Smooth muscle cell (in vitro differentiated cells): ENCODE data around the gene LYRM4. TPM values are rescaled to one million over a fixed set of nuclear protein-coding genes. Genes with fewer than 3 reads are reported as not detected.

Source experiments
- DNase-seq: peaks from one replicate; lab custom pipeline; 2025; ENCODE audit not compliant: unreplicated experiment; lab: John Stamatoyannopoulos, UW
- H2AFZ ChIP-seq: fragments of 200-600 bp; sonication (generic); 2 replicates; pipeline ENCODE4 v1.6.0; 2016; ENCODE audit warnings: antibody characterized with exemption, low read depth, mild to moderate bottlenecking
- H3F3A ChIP-seq: fragments of 200-600 bp; sonication (generic); 2 replicates; pipeline ENCODE4 v1.6.0; 2017; ENCODE audit warnings: antibody characterized with exemption, low read depth
- H3K27ac ChIP-seq: fragments of 200-600 bp; sonication (generic); 2 replicates; pipeline ENCODE4 v1.5.1; 2016; ENCODE audit warnings: low read depth, mild to moderate bottlenecking
- H3K27me3 ChIP-seq: fragments of 200-600 bp; sonication (generic); 2 replicates; pipeline ENCODE4 v1.6.1; 2016; ENCODE audit warnings: low read depth, mild to moderate bottlenecking
- H3K36me3 ChIP-seq: fragments of 200-600 bp; sonication (generic); 2 replicates; pipeline ENCODE4 v1.5.1; 2016; ENCODE audit warnings: low read depth
- H3K4me1 ChIP-seq: fragments of 200-600 bp; sonication (generic); 2 replicates; pipeline ENCODE4 v1.5.1; 2016; ENCODE audit warnings: low read depth
- H3K4me2 ChIP-seq: fragments of 200-600 bp; sonication (generic); 2 replicates; pipeline ENCODE4 v1.6.0; 2016; ENCODE audit warnings: mild to moderate bottlenecking
- H3K4me3 ChIP-seq: fragments of 200-600 bp; sonication (generic); 2 replicates; pipeline ENCODE4 v1.5.1; 2016; ENCODE audit warnings: mild to moderate bottlenecking
- H3K79me2 ChIP-seq: fragments of 200-600 bp; sonication (generic); 2 replicates; pipeline ENCODE4 v1.6.0; 2016; ENCODE audit warnings: low read depth, mild to moderate bottlenecking
- H3K9ac ChIP-seq: fragments of 200-600 bp; sonication (generic); 2 replicates; pipeline ENCODE4 v1.6.0; 2016; ENCODE audit warnings: low read depth
- H3K9me3 ChIP-seq: fragments of 200-600 bp; sonication (generic); replicated peaks from 2 replicates; pipeline ENCODE4 v1.5.1; 2016; ENCODE audit warnings: low read depth
- H4K20me1 ChIP-seq: fragments of 200-600 bp; sonication (generic); 2 replicates; pipeline ENCODE4 v1.6.0; 2016; ENCODE audit warnings: low read depth
- WGBS: methylation state at CpG from one replicate; pipeline ENCODE4 v1.1.7; 2016; ENCODE audit warnings: low lambda C conversion rate; 5-methylcytosine and 5-hydroxymethylcytosine counted together
- polyA plus RNA-seq: library from polyadenylated mRNA; unstranded; fragments of >200 nt; fragmentation: Nextera tagmentation; extraction: Ambion mirVana; gene quantifications from 2 replicates; pipeline ENCODE4 v1.2.1, GENCODE V29; 2016
- total RNA-seq: library from RNA; depleted of rRNA; stranded (reverse); fragments of >200 nt; gene quantifications from 2 replicates; pipeline ENCODE4 v1.2.3, GENCODE V29; 2014
- TF ChIP-seq, protein P1 (sequence below): fragments of 200-600 bp; sonication (generic); IDR thresholded peaks from 2 replicates; pipeline ENCODE4 v1.5.1; 2017; ENCODE audit warnings: borderline replicate concordance, mild to moderate bottlenecking, antibody characterized with exemption; ENCODE audit not compliant: insufficient read depth, poor library complexity, severe bottlenecking

The LYRM4 gene
- total and polyA plus RNA-seq, 2 experiments from 2014 or later, result 26.1 to 27.1 TPM

DNA sequence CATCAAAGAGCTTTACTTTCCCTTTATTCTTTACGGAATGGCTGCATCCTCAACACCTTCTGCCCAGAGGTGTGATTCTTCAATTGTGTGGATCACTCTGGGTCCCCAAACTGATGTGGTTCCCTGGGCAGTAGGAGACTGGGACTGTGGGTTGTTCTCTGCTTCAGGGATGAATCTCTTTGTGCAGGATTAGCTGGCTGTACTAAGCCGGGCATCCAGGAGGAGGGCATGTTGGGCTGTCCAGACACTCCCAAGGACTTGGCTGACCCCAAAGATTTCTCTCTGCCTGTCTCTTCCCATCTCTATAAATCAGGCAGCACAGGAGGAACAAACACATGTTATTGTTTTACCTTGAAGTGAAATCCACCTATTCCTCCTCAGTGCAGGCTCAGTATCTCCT is 15.8 kb upstream of the LYRM4 start:
- H3K36me3 ChIP-seq, result no peaks in the 10 kb centered on the region
- H3F3A ChIP-seq, result no peaks in the 10 kb centered on the region
- no peaks in the 10 kb centered on the region for H3K27me3 ChIP-seq
- no peak overlapping the region for H3K4me2 ChIP-seq
- H3K9ac ChIP-seq, result no peak overlapping the region
- no peak overlapping the region for H2AFZ ChIP-seq
- WGBS, result 84% methylated on average over 2 of the region's 2 CpGs
- TF ChIP-seq, protein P1, sequence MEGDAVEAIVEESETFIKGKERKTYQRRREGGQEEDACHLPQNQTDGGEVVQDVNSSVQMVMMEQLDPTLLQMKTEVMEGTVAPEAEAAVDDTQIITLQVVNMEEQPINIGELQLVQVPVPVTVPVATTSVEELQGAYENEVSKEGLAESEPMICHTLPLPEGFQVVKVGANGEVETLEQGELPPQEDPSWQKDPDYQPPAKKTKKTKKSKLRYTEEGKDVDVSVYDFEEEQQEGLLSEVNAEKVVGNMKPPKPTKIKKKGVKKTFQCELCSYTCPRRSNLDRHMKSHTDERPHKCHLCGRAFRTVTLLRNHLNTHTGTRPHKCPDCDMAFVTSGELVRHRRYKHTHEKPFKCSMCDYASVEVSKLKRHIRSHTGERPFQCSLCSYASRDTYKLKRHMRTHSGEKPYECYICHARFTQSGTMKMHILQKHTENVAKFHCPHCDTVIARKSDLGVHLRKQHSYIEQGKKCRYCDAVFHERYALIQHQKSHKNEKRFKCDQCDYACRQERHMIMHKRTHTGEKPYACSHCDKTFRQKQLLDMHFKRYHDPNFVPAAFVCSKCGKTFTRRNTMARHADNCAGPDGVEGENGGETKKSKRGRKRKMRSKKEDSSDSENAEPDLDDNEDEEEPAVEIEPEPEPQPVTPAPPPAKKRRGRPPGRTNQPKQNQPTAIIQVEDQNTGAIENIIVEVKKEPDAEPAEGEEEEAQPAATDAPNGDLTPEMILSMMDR, result no peak
- no peak overlapping the region for H3K4me3 ChIP-seq
- H3K4me1 ChIP-seq, result peaks cover 8% of the 10 kb centered on the region
- H4K20me1 ChIP-seq, result peaks cover 6% of the 10 kb centered on the region
- H3K79me2 ChIP-seq, result peaks cover 41% of the 10 kb centered on the region
- H3K27ac ChIP-seq, result no peak overlapping the region
- no peaks in the 10 kb centered on the region for H3K9me3 ChIP-seq
- no peak for DNase-seq

DNA sequence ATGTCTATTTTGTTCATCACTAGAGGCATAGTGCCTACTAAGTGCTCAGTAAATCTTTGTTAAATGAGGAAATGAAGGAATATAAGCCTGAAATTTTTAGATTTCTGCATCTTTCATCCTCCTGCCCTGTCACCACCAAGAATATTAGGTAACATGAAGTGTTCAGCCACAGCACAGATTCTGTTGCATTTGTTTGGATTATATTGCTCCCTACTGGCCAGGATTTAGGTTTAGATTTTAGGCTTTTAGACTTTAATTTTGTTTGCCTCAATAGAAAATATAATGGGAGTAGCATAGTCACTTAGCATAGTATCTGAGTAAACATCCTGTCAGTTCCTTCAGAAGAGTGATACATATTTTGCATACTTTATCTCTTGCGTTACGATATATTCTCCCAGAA is 14.7 kb upstream of the LYRM4 start:
- H3K4me1 ChIP-seq, result peaks cover 8% of the 10 kb centered on the region
- no peaks in the 10 kb centered on the region for H3K9me3 ChIP-seq
- H3K4me3 ChIP-seq, result no peak overlapping the region
- H3K4me2 ChIP-seq, result no peak overlapping the region
- peak overlapping the region; percentile 61 for H3K27ac ChIP-seq
- no peaks in the 10 kb centered on the region for H3F3A ChIP-seq
- H3K36me3 ChIP-seq, result no peaks in the 10 kb centered on the region
- peaks cover 33% of the 10 kb centered on the region for H3K79me2 ChIP-seq
- TF ChIP-seq, protein P1, result no peak
- no peak for DNase-seq
- no peaks in the 10 kb centered on the region for H3K27me3 ChIP-seq
- H2AFZ ChIP-seq, result no peak overlapping the region
- peaks cover 3% of the 10 kb centered on the region for H4K20me1 ChIP-seq
- H3K9ac ChIP-seq, result no peak overlapping the region
- 98% methylated on average over 2 of the region's 2 CpGs for WGBS

DNA sequence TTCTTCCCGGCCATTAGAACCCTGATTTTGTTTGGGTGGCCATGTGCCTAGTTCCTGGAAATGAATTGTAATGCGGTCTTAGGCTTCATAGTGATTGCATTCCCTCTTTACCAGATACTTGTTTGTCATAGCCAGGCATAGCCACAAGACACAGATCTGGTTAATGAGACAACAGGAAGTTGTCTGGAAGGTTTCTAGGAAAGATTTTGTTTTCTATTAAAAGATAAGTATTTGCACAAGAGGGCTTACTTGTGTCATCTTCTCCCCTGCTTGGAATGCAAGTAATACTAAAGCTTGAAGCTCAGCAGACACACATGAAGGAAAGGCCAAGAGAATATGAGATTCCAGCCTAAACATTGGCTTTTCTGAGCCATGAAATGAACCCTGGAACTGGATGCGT is 13.5 kb upstream of the LYRM4 start:
- no peak overlapping the region for H3K4me3 ChIP-seq
- H4K20me1 ChIP-seq, result no peaks in the 10 kb centered on the region
- no peak overlapping the region for H3K9ac ChIP-seq
- no peaks in the 10 kb centered on the region for H3F3A ChIP-seq
- peaks cover 8% of the 10 kb centered on the region for H3K4me1 ChIP-seq
- H3K27me3 ChIP-seq, result no peaks in the 10 kb centered on the region
- no peak overlapping the region for H2AFZ ChIP-seq
- no peaks in the 10 kb centered on the region for H3K36me3 ChIP-seq
- 50% methylated on average over 3 of the region's 3 CpGs for WGBS
- peak overlapping the region; percentile 61 for H3K27ac ChIP-seq
- no peak overlapping the region for H3K4me2 ChIP-seq
- H3K9me3 ChIP-seq, result no peaks in the 10 kb centered on the region
- H3K79me2 ChIP-seq, result peaks cover 25% of the 10 kb centered on the region
- TF ChIP-seq, protein P1, result no peak
- no peak for DNase-seq

DNA sequence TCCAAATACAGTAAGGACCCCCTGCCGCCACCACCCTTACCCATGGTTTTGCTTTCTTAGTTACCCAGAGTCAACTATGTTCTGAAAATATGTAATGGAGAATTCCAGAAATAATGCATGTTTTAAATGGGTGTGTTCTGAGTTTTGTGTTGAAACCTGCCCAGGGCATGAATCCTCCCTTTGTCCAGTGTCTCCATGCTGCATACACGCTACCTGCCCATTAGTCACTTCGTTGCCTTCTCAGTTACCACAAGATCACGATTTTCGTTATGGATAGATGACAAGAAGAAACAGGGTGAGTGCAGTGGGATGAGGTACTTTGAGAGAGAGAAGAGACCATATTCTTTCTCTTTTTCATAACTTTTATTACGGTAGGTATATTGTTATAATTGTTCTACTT is 11.2 kb upstream of the LYRM4 start:
- Histone ChIP-seq H3K4me1 (peaks cover 5% of the 10 kb centered on the region), H2AFZ (no peak overlapping the region), H3K4me3 (no peak overlapping the region), H3K79me2 (peaks cover 18% of the 10 kb centered on the region), H3F3A (no peaks in the 10 kb centered on the region), H3K27me3 (no peaks in the 10 kb centered on the region), H3K9ac (no peak overlapping the region), H3K9me3 (no peaks in the 10 kb centered on the region), H3K27ac (no peak overlapping the region), H3K4me2 (no peak overlapping the region), H4K20me1 (no peaks in the 10 kb centered on the region), H3K36me3 (no peaks in the 10 kb centered on the region)
- WGBS, result 96% methylated on average over 6 of the region's 6 CpGs
- no peak for DNase-seq
- TF ChIP-seq, protein P1, result no peak
